Psoas muscle (tissue), 7 donors: ENCODE results near the gene FRG2B. TPM values are rescaled to one million over a fixed set of nuclear protein-coding genes. Genes with fewer than 3 reads are reported as not detected.

ENCODE experiments used
- polyA plus RNA-seq, 3 donors: library from polyadenylated mRNA; stranded (reverse); fragments of 200-250 nt; gene quantifications; one replicate each; pipeline ENCODE4 v1.2.3, GENCODE V29; 2013
- total RNA-seq, 4 donors: library from RNA; stranded (reverse); fragmentation: NEBNext Ultra II Directional in 2 of 4; extraction: Animal tissue kit (Norgen Biotek cat#: 25700) in 2 of 4; gene quantifications; one replicate each; pipeline versions ENCODE4 v1.2.1 to v1.2.4, GENCODE V29; 2021 to 2023
- donor health status: healthy with polysubstance abuse.
- donor health status: DM: no; HTN: no; CAD: no; lungs with moderate emphysema.
- donor health status: Bipolar disorder and iron deficiency.
- donor health status: healthy.
- donor health status: DM: no; HTN: no; CAD: no.
- donor health status: DM: no; HTN: no; CAD: no.
- donor health status: DM: yes; HTN: yes; CAD: no.

Gene FRG2B
- total and polyA plus RNA-seq, 7 donors, result not detected

Other genes with a start within 250 kb of the FRG2B start
- gene PAOX, start 247.5 kb downstream of the FRG2B start, total RNA-seq, result 1 to 10 TPM; 3.1 to 5.2 (median 3.4) TPM
- 1 to 10 TPM; 2.4 to 4.1 (median 3.6) TPM for gene PAOX, start 247.5 kb downstream of the FRG2B start, polyA plus RNA-seq
- gene MTG1, start 232.6 kb downstream of the FRG2B start, total RNA-seq, result 10 to 100 TPM; 22.7 to 37.7 (median 26.5) TPM
- gene MTG1, start 232.6 kb downstream of the FRG2B start, polyA plus RNA-seq, result 10 to 100 TPM; 31.5 to 67.1 (median 32.2) TPM
- not detected for gene SPRN, start 202.2 kb downstream of the FRG2B start, total RNA-seq
- gene SPRN, start 202.2 kb downstream of the FRG2B start, polyA plus RNA-seq, result under 1 TPM; 0.08 to 0.22 (median 0.12) TPM
- gene SCART1, start 172.8 kb downstream of the FRG2B start, total RNA-seq, result 1 to 10 TPM in 2 of 4 donors, under 1 TPM in 2; 0.37 to 1.8 (median 0.94) TPM
- 1 to 10 TPM in 1 of 3 donors, under 1 TPM in 2; 0.08 to 1.1 (median 0.14) TPM for gene SCART1, start 172.8 kb downstream of the FRG2B start, polyA plus RNA-seq
- 1 to 10 TPM in 3 of 4 donors, under 1 TPM in 1; 0.57 to 3.0 (median 1.8) TPM for gene CYP2E1, start 99.4 kb downstream of the FRG2B start, total RNA-seq
- gene CYP2E1, start 99.4 kb downstream of the FRG2B start, polyA plus RNA-seq, result 1 to 10 TPM in 1 of 3 donors, under 1 TPM in 2; 0.25 to 1.3 (median 0.41) TPM
- gene SYCE1, start 61.2 kb downstream of the FRG2B start, total RNA-seq, result under 1 TPM in 2 of 4 donors, not detected in 2; 0.38 to 0.47 TPM
- under 1 TPM; 0.08 to 0.68 (median 0.30) TPM for gene SYCE1, start 61.2 kb downstream of the FRG2B start, polyA plus RNA-seq